ENCODE data around the gene TGFBR2.

GRCh38 chr3:30630238-30631030, 24.0 kb downstream of the TGFBR2 start:
- no peak for TF ChIP-seq CTCF (conservative IDR thresholded peaks at IDR 0.05 in 1 of 2, IDR thresholded peaks at IDR 0.05 in 1 of 2; ENCODE audit: extremely low read depth in 1 of 2, insufficient read depth in 1 of 2, low read depth in 1 of 2, low read length in 2 of 2)
- no peak for TF ChIP-seq EZH2 (IDR thresholded peaks at IDR 0.05; ENCODE audit: borderline replicate concordance, low read length)
